ENCODE results near the gene MICAL2. TPM values are rescaled to one million over a fixed set of nuclear protein-coding genes. Genes with fewer than 3 reads are reported as not detected.
A peak's percentile ranks its signal among the peaks of the same experiment; 100 is the strongest.

The MICAL2 gene
- total RNA-seq, 1 donor, result 156 TPM

DNA sequence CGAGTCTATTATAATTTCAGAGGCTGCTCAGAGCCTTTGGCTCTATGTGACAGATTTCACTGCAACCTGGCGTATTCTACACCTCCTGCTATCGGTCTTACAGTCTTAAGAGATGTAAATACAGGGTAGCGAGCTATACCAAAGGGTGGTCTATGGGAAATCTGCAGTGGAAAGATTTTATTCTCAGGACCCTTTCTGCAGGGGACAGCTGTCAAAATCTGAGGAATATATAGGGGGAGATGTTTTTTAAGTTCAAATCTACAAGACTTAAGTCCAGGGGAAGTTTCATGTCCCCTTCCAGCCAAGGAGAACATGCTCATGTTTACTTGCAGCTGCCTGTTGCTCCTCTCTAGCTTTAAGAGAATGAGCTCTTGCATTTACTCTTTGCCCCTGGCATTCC is 62.7 kb downstream of the MICAL2 start:
- no peak for DNase-seq (ENCODE audit: insufficient read length, low spot score, missing footprints)
- H3K4me2 ChIP-seq (ENCODE audit: insufficient read depth, low read length), result no peak overlapping the region
- H3K4me3 ChIP-seq (ENCODE audit: insufficient read depth, low read length), result no peak overlapping the region
- no peaks in the 10 kb centered on the region for H4K20me1 ChIP-seq (ENCODE audit: insufficient read depth, low read length)
- no peaks in the 10 kb centered on the region for H3K9me3 ChIP-seq (ENCODE audit: low read depth, low read length)
- peaks cover 78% of the 10 kb centered on the region for H3K79me2 ChIP-seq (ENCODE audit: insufficient read depth, low read length)
- H2AFZ ChIP-seq (ENCODE audit: low read length), result no peak overlapping the region
- no peak for TF ChIP-seq CTCF (IDR thresholded peaks at IDR 0.05; ENCODE audit: extremely low read depth, low read depth, low read length)
- no peaks in the 10 kb centered on the region for H3K27me3 ChIP-seq (ENCODE audit: insufficient read depth, low read length)
- peaks cover 45% of the 10 kb centered on the region for H3K36me3 ChIP-seq (ENCODE audit: insufficient read depth, low read length)
- peaks cover 85% of the 10 kb centered on the region for H3K4me1 ChIP-seq (ENCODE audit: insufficient read depth, low read length)
- peak overlapping the region; percentile 96 for H3K27ac ChIP-seq (ENCODE audit: low read depth, low read length)

GRCh38 chr11:12174128-12174476 is 63.7 kb downstream of the MICAL2 start:
- Histone ChIP-seq H3K36me3 (ENCODE audit: insufficient read depth, low read length) (peaks cover 48% of the 10 kb centered on the region), H3K9me3 (ENCODE audit: low read depth, low read length) (no peaks in the 10 kb centered on the region), H2AFZ (ENCODE audit: low read length) (no peak overlapping the region), H3K4me2 (ENCODE audit: insufficient read depth, low read length) (no peak overlapping the region), H3K4me1 (ENCODE audit: insufficient read depth, low read length) (peaks cover 79% of the 10 kb centered on the region), H3K27me3 (ENCODE audit: insufficient read depth, low read length) (no peaks in the 10 kb centered on the region), H3K27ac (ENCODE audit: low read depth, low read length) (peak overlapping the region; percentile 96), H4K20me1 (ENCODE audit: insufficient read depth, low read length) (no peaks in the 10 kb centered on the region), H3K79me2 (ENCODE audit: insufficient read depth, low read length) (peaks cover 78% of the 10 kb centered on the region), H3K4me3 (ENCODE audit: insufficient read depth, low read length) (no peak overlapping the region)
- no peak for TF ChIP-seq CTCF (IDR thresholded peaks at IDR 0.05; ENCODE audit: extremely low read depth, low read depth, low read length)
- no peak for DNase-seq (ENCODE audit: insufficient read length, low spot score, missing footprints)

DNA sequence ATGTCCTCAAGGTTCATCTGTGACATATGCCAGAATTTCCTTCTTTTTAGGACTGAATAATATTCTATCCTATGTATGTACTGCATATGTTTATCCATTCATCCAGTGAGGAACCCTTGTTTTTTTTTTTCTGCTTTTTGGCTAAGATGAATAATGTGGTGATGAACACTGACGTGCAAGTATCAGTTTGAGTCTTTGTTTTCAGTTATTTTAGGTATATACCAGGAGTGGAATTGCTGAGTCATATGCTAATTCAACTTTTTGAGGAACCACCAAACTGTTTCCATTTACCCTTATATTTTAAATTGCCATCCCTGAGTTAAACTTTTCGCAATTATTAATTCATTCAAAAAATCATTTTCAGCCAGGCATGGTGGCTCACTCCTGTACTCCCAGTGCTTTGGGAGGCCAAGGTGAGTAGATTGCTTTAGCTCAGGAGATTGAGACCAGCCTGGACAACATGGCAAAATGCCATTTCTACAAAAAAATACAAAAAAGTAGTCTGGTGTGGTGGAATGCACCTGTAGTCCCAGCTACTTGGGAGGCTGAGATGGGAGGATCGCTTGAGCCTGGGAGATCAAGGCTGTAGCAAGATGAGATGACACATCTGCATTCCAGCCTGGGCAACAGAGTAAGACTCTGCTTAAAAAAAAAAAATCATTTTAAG is 64.2 kb downstream of the MICAL2 start:
- no peaks in the 10 kb centered on the region for H3K27me3 ChIP-seq (ENCODE audit: insufficient read depth, low read length)
- TF ChIP-seq CTCF (IDR thresholded peaks at IDR 0.05; ENCODE audit: extremely low read depth, low read depth, low read length), result no peak
- peak overlapping the region; percentile 96 for H3K27ac ChIP-seq (ENCODE audit: low read depth, low read length)
- no peak overlapping the region for H3K4me2 ChIP-seq (ENCODE audit: insufficient read depth, low read length)
- peaks cover 82% of the 10 kb centered on the region for H3K4me1 ChIP-seq (ENCODE audit: insufficient read depth, low read length)
- H3K4me3 ChIP-seq (ENCODE audit: insufficient read depth, low read length), result no peak overlapping the region
- H4K20me1 ChIP-seq (ENCODE audit: insufficient read depth, low read length), result no peaks in the 10 kb centered on the region
- H3K9me3 ChIP-seq (ENCODE audit: low read depth, low read length), result no peaks in the 10 kb centered on the region
- no peak overlapping the region for H2AFZ ChIP-seq (ENCODE audit: low read length)
- H3K79me2 ChIP-seq (ENCODE audit: insufficient read depth, low read length), result peaks cover 80% of the 10 kb centered on the region
- H3K36me3 ChIP-seq (ENCODE audit: insufficient read depth, low read length), result peaks cover 49% of the 10 kb centered on the region
- no peak for DNase-seq (ENCODE audit: insufficient read length, low spot score, missing footprints)

DNA sequence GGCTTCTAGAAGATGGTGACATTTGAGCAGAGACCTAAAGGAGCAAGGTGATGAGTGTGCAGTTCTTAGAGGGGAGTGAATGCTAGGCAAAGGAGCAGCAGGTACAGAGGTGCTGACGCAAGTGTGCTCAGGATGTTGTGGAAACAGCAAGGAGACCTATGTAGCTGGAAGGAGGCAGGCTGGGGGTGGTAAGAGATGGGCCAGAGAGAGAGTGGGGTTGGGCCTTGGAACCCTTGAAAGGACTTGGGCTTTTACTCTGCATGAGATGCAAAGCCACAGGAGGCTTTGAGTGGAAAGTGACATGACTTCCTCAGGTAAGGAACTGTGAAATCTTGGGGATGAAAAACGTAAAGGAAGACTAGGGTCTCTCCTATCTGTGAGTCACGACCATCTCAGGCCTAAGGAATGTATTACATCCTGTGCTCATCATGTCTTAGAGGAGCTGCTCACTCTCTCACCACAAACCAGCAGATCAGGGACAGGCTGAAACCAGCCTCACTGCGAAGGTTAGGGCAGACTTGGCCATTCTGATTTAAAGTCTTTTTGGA is 65.4 kb downstream of the MICAL2 start:
- H3K36me3 ChIP-seq (ENCODE audit: insufficient read depth, low read length), result peaks cover 39% of the 10 kb centered on the region
- no peaks in the 10 kb centered on the region for H3K27me3 ChIP-seq (ENCODE audit: insufficient read depth, low read length)
- H3K4me3 ChIP-seq (ENCODE audit: insufficient read depth, low read length), result no peak overlapping the region
- peaks cover 77% of the 10 kb centered on the region for H3K79me2 ChIP-seq (ENCODE audit: insufficient read depth, low read length)
- no peak for TF ChIP-seq CTCF (IDR thresholded peaks at IDR 0.05; ENCODE audit: extremely low read depth, low read depth, low read length)
- H3K9me3 ChIP-seq (ENCODE audit: low read depth, low read length), result no peaks in the 10 kb centered on the region
- peaks cover 82% of the 10 kb centered on the region for H3K4me1 ChIP-seq (ENCODE audit: insufficient read depth, low read length)
- H3K4me2 ChIP-seq (ENCODE audit: insufficient read depth, low read length), result no peak overlapping the region
- peak; percentile 84 for DNase-seq (ENCODE audit: insufficient read length, low spot score, missing footprints)
- no peak overlapping the region for H2AFZ ChIP-seq (ENCODE audit: low read length)
- H3K27ac ChIP-seq (ENCODE audit: low read depth, low read length), result peak overlapping the region; percentile 96
- H4K20me1 ChIP-seq (ENCODE audit: insufficient read depth, low read length), result no peaks in the 10 kb centered on the region

Data from osteoblast (primary cell).